Astrocyte of the spinal cord (primary cell): Measurements from ENCODE around the gene MLF1.

Experiments
- DNase-seq: peaks from one replicate; pipeline ENCODE4 v3.0.0; 2011; ENCODE audit warnings: low read depth, low spot score
- H3K4me3 ChIP-seq: 2 replicates; pipeline ENCODE4 v1.5.1; 2011; ENCODE audit warnings: low read depth, mild to moderate bottlenecking, low read length, moderate library complexity
- CTCF ChIP-seq: IDR thresholded peaks from 2 replicates; pipeline ENCODE4 v1.5.1; 2012; ENCODE audit warnings: low read depth, mild to moderate bottlenecking, low read length, inconsistent platforms
- in situ Hi-C: cut with HindIII; loops from 2 replicates; pipeline ENCODE4 v1.10.0; 2017; ENCODE audit warnings: low sequenced_read_pairs

MLF1 gene

GRCh38 chr3:158572766-158573060 lies 1.7 kb downstream of the MLF1 start:
- DNase-seq: no peak
- no peak for TF ChIP-seq CTCF
- in situ Hi-C loops: no loop called here
- no peak overlapping the region for H3K4me3 ChIP-seq

GRCh38 chr3:158573714-158574113 lies 2.7 kb downstream of the MLF1 start:
- H3K4me3 ChIP-seq: no peak overlapping the region
- DNase-seq: no peak
- TF ChIP-seq CTCF: no peak
- in situ Hi-C loops: no loop called here

GRCh38 chr3:158574646-158575045 lies 3.7 kb downstream of the MLF1 start:
- in situ Hi-C loops: no loop called here
- no peak for DNase-seq
- no peak for TF ChIP-seq CTCF
- H3K4me3 ChIP-seq: no peak overlapping the region

GRCh38 chr3:158590223-158590622 lies 19.2 kb downstream of the MLF1 start:
- no peak for DNase-seq
- in situ Hi-C loops: no loop called here
- H3K4me3 ChIP-seq: no peak overlapping the region
- no peak for TF ChIP-seq CTCF

GRCh38 chr3:158600787-158601186 lies 29.8 kb downstream of the MLF1 start:
- H3K4me3 ChIP-seq: no peak overlapping the region
- in situ Hi-C loops: no loop called here

GRCh38 chr3:158602227-158602626 lies 31.2 kb downstream of the MLF1 start:
- no peak for TF ChIP-seq CTCF

More at GRCh38 chr3:158600787-158601186, 29.8 kb downstream of the MLF1 start:
- DNase-seq: no peak
- no peak for TF ChIP-seq CTCF

More at GRCh38 chr3:158602227-158602626, 31.2 kb downstream of the MLF1 start:
- in situ Hi-C loops: no loop called here
- DNase-seq: no peak
- H3K4me3 ChIP-seq: no peak overlapping the region
